Fibroblast of lung (primary cell): Measurements from ENCODE around the gene NFASC.

Experiments
- CTCF ChIP-seq, 2 donors: IDR thresholded peaks in 1 of 2; conservative IDR thresholded peaks in 1 of 2; 1 replicate in 1 of 2; 2 replicates in 1 of 2; pipeline ENCODE4 v1.5.1; 2011 to 2012; ENCODE audit warnings: low read length in 2 of 2, control low read depth in 1 of 2, inconsistent platforms in 1 of 2, low read depth in 1 of 2, mild to moderate bottlenecking in 1 of 2
- EZH2 ChIP-seq: IDR thresholded peaks from 2 replicates; pipeline ENCODE4 v1.5.1; 2012; ENCODE audit warnings: low read length, control low read depth, mild to moderate bottlenecking; ENCODE audit errors: missing control alignments

GRCh38 chr1:205057808-205058575, 187.3 kb downstream of the NFASC start:
- TF ChIP-seq CTCF (conservative IDR thresholded peaks at IDR 0.05 in 1 of 2, IDR thresholded peaks at IDR 0.05 in 1 of 2; ENCODE audit: low read depth in 1 of 2, low read length in 2 of 2) (no peak), EZH2 (no peak)
